Aorta (tissue), 5 donors: ENCODE data around the gene SFMBT1. TPM values are rescaled to one million over a fixed set of nuclear protein-coding genes. Genes with fewer than 3 reads are reported as not detected.

ENCODE experiments used
- ATAC-seq: fragments of 200-7000 bp; cut with Tn5 transposase; one replicate; pipeline ENCODE4 v1.9.1; 2022; ENCODE audit warnings: moderate library complexity; ENCODE audit not compliant: low FRiP score
- DNase-seq, 2 donors: peaks; one replicate each; pipeline ENCODE4 v3.0.0-alpha.2; 2020
- H3K27ac ChIP-seq, 2 donors: one replicate each; pipeline ENCODE4 v1.5.1; 2013; ENCODE audit warnings: low read length in 2 of 2, mild to moderate bottlenecking in 2 of 2, moderate library complexity in 2 of 2, control low read depth in 1 of 2, inconsistent platforms in 1 of 2, low read depth in 1 of 2
- H3K27me3 ChIP-seq, 2 donors: one replicate each; pipeline ENCODE4 v1.6.1; 2013; ENCODE audit warnings: control low read depth in 1 of 2, low read length in 1 of 2, mild to moderate bottlenecking in 1 of 2, moderate library complexity in 1 of 2; ENCODE audit not compliant: insufficient read depth in 2 of 2, control insufficient read depth in 1 of 2
- H3K36me3 ChIP-seq, 2 donors: one replicate each; pipeline ENCODE4 v1.6.1; 2013; ENCODE audit warnings: control low read depth in 1 of 2, low read length in 1 of 2, mild to moderate bottlenecking in 1 of 2; ENCODE audit not compliant: insufficient read depth in 2 of 2, control insufficient read depth in 1 of 2
- H3K4me1 ChIP-seq, 2 donors: one replicate each; pipeline ENCODE4 v1.6.1; 2013; ENCODE audit warnings: low read length in 2 of 2, control low read depth in 1 of 2, mild to moderate bottlenecking in 1 of 2, moderate library complexity in 1 of 2; ENCODE audit not compliant: insufficient read depth in 2 of 2, control insufficient read depth in 1 of 2
- H3K4me3 ChIP-seq, 2 donors: one replicate each; pipeline ENCODE4 v1.5.1; 2013; ENCODE audit warnings: low read length in 2 of 2, control low read depth in 1 of 2, mild to moderate bottlenecking in 1 of 2
- H3K9me3 ChIP-seq: one replicate; pipeline ENCODE4 v1.6.1; 2013; ENCODE audit warnings: mild to moderate bottlenecking, low read length; ENCODE audit not compliant: control insufficient read depth
- WGBS, 2 donors: extraction: QIAGEN DNeasy Blood & Tissue Kit; methylation state at CpG; one replicate each; pipeline ENCODE4 v1.1.7; 2013; 5-methylcytosine and 5-hydroxymethylcytosine counted together
- intact Hi-C, 2 donors: fragments of 100-400 bp; cut with DNase I; formaldehyde crosslinking; loops; one replicate each; pipeline versions ENCODE4 v1.14.2 to v1.15.0; 2022
- polyA plus RNA-seq, 2 donors: library from polyadenylated mRNA; stranded (reverse); fragments of 200-250 nt; gene quantifications; one replicate each; pipeline ENCODE4 v1.2.3, GENCODE V29; 2013
- total RNA-seq, 2 donors: library from RNA; stranded (reverse); fragmentation: NEBNext Ultra II Directional; extraction: Animal tissue kit (Norgen Biotek cat#: 25700); gene quantifications; one replicate each; pipeline ENCODE4 v1.2.1, GENCODE V29; 2021
- donor health status: healthy with polysubstance abuse.
- donor health status: Bipolar disorder and iron deficiency.
- donor health status: DM: no; HTN: no; CAD: no.
- donor health status: DM: no; HTN: no; CAD: no.
- donor health status: DM: yes; HTN: yes; CAD: no.

SFMBT1 gene
- total and polyA plus RNA-seq, 4 donors: 0.75 to 12.6 (median 5.4) TPM

- Histone ChIP-seq H3K27ac (no peak overlapping the region), H3K9me3 (no peaks in the 10 kb centered on the region), H3K36me3 (no peaks in the 10 kb centered on the region), H3K4me1 (no peaks in the 10 kb centered on the region), H3K27me3 (no peaks in the 10 kb centered on the region), H3K4me3 (no peak overlapping the region)
- intact Hi-C loops: no loop called here
- DNase-seq (no peak), ATAC-seq (no peak)
- 94% methylated on average over 3 of the region's 3 CpGs for WGBS, 2 donors
These were observed 40.5 kb downstream of the SFMBT1 start for GRCh38 chr3:53005338-53005737.

- H3K4me3 ChIP-seq: no peak overlapping the region
- ATAC-seq (no peak), DNase-seq (no peak)
- no peaks in the 10 kb centered on the region for H3K36me3 ChIP-seq
- no peaks in the 10 kb centered on the region for H3K27me3 ChIP-seq
- WGBS, 2 donors: 92 to 94% methylated on average over 7 of the region's 7 CpGs
- no peaks in the 10 kb centered on the region for H3K9me3 ChIP-seq
- intact Hi-C loops: no loop called here
- H3K27ac ChIP-seq: no peak overlapping the region
- H3K4me1 ChIP-seq: no peaks in the 10 kb centered on the region
These were observed 42.6 kb downstream of the SFMBT1 start for GRCh38 chr3:53003320-53003719.

GRCh38 chr3:52998771-52999513 is 46.9 kb downstream of the SFMBT1 start:
- Histone ChIP-seq H3K4me1 (no peaks in the 10 kb centered on the region), H3K36me3 (no peaks in the 10 kb centered on the region), H3K4me3 (no peak overlapping the region), H3K27me3 (no peaks in the 10 kb centered on the region), H3K9me3 (no peaks in the 10 kb centered on the region), H3K27ac (no peak overlapping the region)
- intact Hi-C loops: no loop called here
- 96 to 97% methylated on average over 40 to 41 of the region's 41 CpGs for WGBS, 2 donors
- DNase-seq: no peak
- ATAC-seq: peak; percentile 29

- intact Hi-C loops: no loop called here
- Histone ChIP-seq H3K4me3 (no peak overlapping the region), H3K27ac (no peak overlapping the region), H3K36me3 (no peaks in the 10 kb centered on the region), H3K27me3 (no peaks in the 10 kb centered on the region), H3K9me3 (no peaks in the 10 kb centered on the region), H3K4me1 (no peaks in the 10 kb centered on the region)
- ATAC-seq (no peak), DNase-seq (no peak)
- 86 to 88% methylated on average over 2 of the region's 2 CpGs for WGBS, 2 donors
These were observed 55.2 kb downstream of the SFMBT1 start for GRCh38 chr3:52990637-52991036.

GRCh38 chr3:52986938-52987337 is 58.9 kb downstream of the SFMBT1 start:
- intact Hi-C loops: no loop called here
- Histone ChIP-seq H3K27me3 (no peaks in the 10 kb centered on the region), H3K27ac (no peak overlapping the region), H3K4me1 (no peaks in the 10 kb centered on the region), H3K36me3 (no peaks in the 10 kb centered on the region), H3K4me3 (no peak overlapping the region), H3K9me3 (no peaks in the 10 kb centered on the region)
- no peak for ATAC-seq
- 45 to 50% methylated on average over 3 of the region's 3 CpGs for WGBS, 2 donors
- DNase-seq: no peak

GRCh38 chr3:52986049-52986448 is 59.8 kb downstream of the SFMBT1 start:
- DNase-seq (no peak), ATAC-seq (no peak)
- intact Hi-C loops: no loop called here
- Histone ChIP-seq H3K36me3 (no peaks in the 10 kb centered on the region), H3K9me3 (no peaks in the 10 kb centered on the region), H3K4me1 (no peaks in the 10 kb centered on the region), H3K27ac (no peak overlapping the region), H3K27me3 (no peaks in the 10 kb centered on the region), H3K4me3 (no peak overlapping the region)
- WGBS, 2 donors: 78 to 86% methylated on average over 1 of the region's 1 CpG

GRCh38 chr3:52983828-52984227 is 62.0 kb downstream of the SFMBT1 start:
- no peak for ATAC-seq
- intact Hi-C loops: no loop called here
- no peak overlapping the region for H3K27ac ChIP-seq
- H3K4me3 ChIP-seq: no peak overlapping the region
- no peaks in the 10 kb centered on the region for H3K4me1 ChIP-seq
- H3K27me3 ChIP-seq: no peaks in the 10 kb centered on the region
- H3K9me3 ChIP-seq: no peaks in the 10 kb centered on the region
- no peaks in the 10 kb centered on the region for H3K36me3 ChIP-seq
- DNase-seq: no peak

GRCh38 chr3:52983336-52983807 is 62.5 kb downstream of the SFMBT1 start:
- no peaks in the 10 kb centered on the region for H3K27me3 ChIP-seq
- H3K4me3 ChIP-seq: no peak overlapping the region
- no peaks in the 10 kb centered on the region for H3K9me3 ChIP-seq
- H3K4me1 ChIP-seq: no peaks in the 10 kb centered on the region
- H3K27ac ChIP-seq: no peak overlapping the region
- H3K36me3 ChIP-seq: no peaks in the 10 kb centered on the region
- no peak for ATAC-seq
- intact Hi-C loops: no loop called here
- 90 to 91% methylated on average over 5 of the region's 5 CpGs for WGBS, 2 donors
- DNase-seq: no peak

GRCh38 chr3:52982839-52983238 is 63.0 kb downstream of the SFMBT1 start:
- Histone ChIP-seq H3K4me3 (no peak overlapping the region), H3K36me3 (no peaks in the 10 kb centered on the region), H3K4me1 (no peaks in the 10 kb centered on the region), H3K27ac (no peak overlapping the region), H3K27me3 (no peaks in the 10 kb centered on the region), H3K9me3 (no peaks in the 10 kb centered on the region)
- WGBS, 2 donors: 75 to 80% methylated on average over 2 of the region's 2 CpGs
- DNase-seq: no peak
- no peak for ATAC-seq
- intact Hi-C loops: no loop called here
